SU-DHL-6 (cell line): ENCODE measurements around the gene FAM107B.

Experiments used
- H2AFZ ChIP-seq: fragments of 200-600 bp; sonication (generic); 2 replicates; pipeline ENCODE4 v1.6.1; 2014; ENCODE audit warnings: low read depth, mild to moderate bottlenecking, moderate library complexity, mixed read lengths, antibody characterized with exemption, low read length; ENCODE audit not compliant: severe bottlenecking
- H3F3A ChIP-seq: fragments of 200-600 bp; shearing (Covaris generic); 2 replicates; pipeline ENCODE4 v1.6.0; 2016; ENCODE audit warnings: antibody characterized with exemption, mild to moderate bottlenecking; ENCODE audit not compliant: insufficient read depth
- H3K27ac ChIP-seq: fragments of 200-600 bp; sonication (generic); 2 replicates; pipeline ENCODE4 v1.5.1; 2016; ENCODE audit warnings: low read depth, mild to moderate bottlenecking, low read length, moderate library complexity, mixed read lengths
- H3K27me3 ChIP-seq: fragments of 200-600 bp; sonication (generic), shearing (Covaris generic); 2 replicates; pipeline ENCODE4 v1.6.0; 2014; ENCODE audit warnings: mild to moderate bottlenecking, low read length
- H3K36me3 ChIP-seq: fragments of 200-600 bp; sonication (generic); 2 replicates; pipeline ENCODE4 v1.6.1; 2014; ENCODE audit warnings: mild to moderate bottlenecking, low read length, mixed read lengths
- H3K4me2 ChIP-seq: fragments of 300-600, 200-600 bp; shearing (Covaris generic), sonication (generic); 2 replicates; pipeline ENCODE4 v1.6.0; 2014; ENCODE audit warnings: low read length, low read depth, mild to moderate bottlenecking; ENCODE audit not compliant: poor library complexity, severe bottlenecking
- H3K4me3 ChIP-seq: fragments of 200-600 bp; sonication (generic); 2 replicates; pipeline ENCODE4 v1.5.1; 2014; ENCODE audit warnings: antibody characterized with exemption, low read length, mild to moderate bottlenecking, mixed read lengths; ENCODE audit not compliant: insufficient read depth, poor library complexity, severe bottlenecking
- H3K79me2 ChIP-seq: fragments of 200-600 bp; sonication (generic); 2 replicates; pipeline ENCODE4 v1.6.1; 2014; ENCODE audit warnings: mild to moderate bottlenecking, low read length, moderate library complexity; ENCODE audit not compliant: insufficient read depth
- H3K9ac ChIP-seq: fragments of 200-600 bp; sonication (generic); 2 replicates; pipeline ENCODE4 v1.7.0; 2014; ENCODE audit warnings: mild to moderate bottlenecking, low read length
- H3K9me2 ChIP-seq: fragments of 200-600 bp; sonication (generic); replicated peaks from 2 replicates; pipeline ENCODE4 v1.6.1; 2014; ENCODE audit warnings: low read length; ENCODE audit not compliant: insufficient read depth
- H3K9me3 ChIP-seq: fragments of 200-600 bp; sonication (generic); 2 replicates; pipeline ENCODE4 v1.6.1; 2014; ENCODE audit warnings: low read length, mixed read lengths; ENCODE audit not compliant: insufficient read depth
- H4K20me1 ChIP-seq: fragments of 200-600 bp; sonication (generic); 2 replicates; pipeline ENCODE4 v1.6.1; 2014; ENCODE audit warnings: low read depth, mild to moderate bottlenecking, antibody characterized with exemption, low read length, moderate library complexity, mixed read lengths
- EZH2phosphoT487 ChIP-seq: fragments of 200-600 bp; sonication (generic), shearing (Covaris generic); conservative IDR thresholded peaks from 2 replicates; pipeline ENCODE4 v1.6.1; 2018; ENCODE audit warnings: mild to moderate bottlenecking, antibody characterized with exemption, low read length, moderate library complexity, mixed read lengths
- TF ChIP-seq, protein P1 (sequence below): fragments of 200-600 bp; sonication (generic); IDR thresholded peaks from one replicate; pipeline ENCODE4 v1.5.1; 2017; ENCODE audit warnings: antibody characterized with exemption, mild to moderate bottlenecking, low read length, moderate library complexity; ENCODE audit not compliant: insufficient read depth, poor library complexity, severe bottlenecking

FAM107B gene

DNA sequence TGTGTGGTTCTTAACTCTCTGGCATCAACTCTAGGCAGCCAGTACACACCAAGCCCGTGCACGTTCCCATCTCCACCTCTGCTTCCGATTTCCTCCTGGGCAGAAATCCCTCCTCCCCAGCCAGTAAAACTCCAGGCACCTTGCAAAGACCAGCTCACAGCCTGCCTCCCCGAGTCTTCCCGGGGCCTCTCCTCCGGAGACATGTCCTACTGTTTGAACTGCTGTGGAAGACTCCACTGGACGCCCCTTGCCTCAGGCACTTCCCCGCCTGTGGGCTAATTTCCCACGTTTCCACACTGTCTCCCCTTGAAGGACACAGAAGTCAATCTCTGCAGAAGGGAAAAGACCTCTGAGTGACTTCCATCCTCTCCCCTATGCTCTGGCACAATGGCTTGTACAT lies 233.3 kb downstream of the FAM107B start:
- H3K9me2 ChIP-seq: no peaks in the 10 kb centered on the region
- peaks cover 15% of the 10 kb centered on the region for H3F3A ChIP-seq
- H2AFZ ChIP-seq: no peak overlapping the region
- H3K36me3 ChIP-seq: peaks cover 16% of the 10 kb centered on the region; the same call in 1 of the 2 replicates
- no peaks in the 10 kb centered on the region for H3K9me3 ChIP-seq
- H3K27me3 ChIP-seq: no peaks in the 10 kb centered on the region
- H3K4me2 ChIP-seq: no peak overlapping the region
- no peak overlapping the region for H3K9ac ChIP-seq
- H3K27ac ChIP-seq: no peak overlapping the region
- TF ChIP-seq EZH2phosphoT487: no peak
- TF ChIP-seq, protein P1, sequence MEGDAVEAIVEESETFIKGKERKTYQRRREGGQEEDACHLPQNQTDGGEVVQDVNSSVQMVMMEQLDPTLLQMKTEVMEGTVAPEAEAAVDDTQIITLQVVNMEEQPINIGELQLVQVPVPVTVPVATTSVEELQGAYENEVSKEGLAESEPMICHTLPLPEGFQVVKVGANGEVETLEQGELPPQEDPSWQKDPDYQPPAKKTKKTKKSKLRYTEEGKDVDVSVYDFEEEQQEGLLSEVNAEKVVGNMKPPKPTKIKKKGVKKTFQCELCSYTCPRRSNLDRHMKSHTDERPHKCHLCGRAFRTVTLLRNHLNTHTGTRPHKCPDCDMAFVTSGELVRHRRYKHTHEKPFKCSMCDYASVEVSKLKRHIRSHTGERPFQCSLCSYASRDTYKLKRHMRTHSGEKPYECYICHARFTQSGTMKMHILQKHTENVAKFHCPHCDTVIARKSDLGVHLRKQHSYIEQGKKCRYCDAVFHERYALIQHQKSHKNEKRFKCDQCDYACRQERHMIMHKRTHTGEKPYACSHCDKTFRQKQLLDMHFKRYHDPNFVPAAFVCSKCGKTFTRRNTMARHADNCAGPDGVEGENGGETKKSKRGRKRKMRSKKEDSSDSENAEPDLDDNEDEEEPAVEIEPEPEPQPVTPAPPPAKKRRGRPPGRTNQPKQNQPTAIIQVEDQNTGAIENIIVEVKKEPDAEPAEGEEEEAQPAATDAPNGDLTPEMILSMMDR: no peak
- peaks cover 98% of the 10 kb centered on the region for H3K79me2 ChIP-seq
- H4K20me1 ChIP-seq: peaks cover 15% of the 10 kb centered on the region; the same call in 1 of the 2 replicates
- H3K4me3 ChIP-seq: no peak overlapping the region

DNA sequence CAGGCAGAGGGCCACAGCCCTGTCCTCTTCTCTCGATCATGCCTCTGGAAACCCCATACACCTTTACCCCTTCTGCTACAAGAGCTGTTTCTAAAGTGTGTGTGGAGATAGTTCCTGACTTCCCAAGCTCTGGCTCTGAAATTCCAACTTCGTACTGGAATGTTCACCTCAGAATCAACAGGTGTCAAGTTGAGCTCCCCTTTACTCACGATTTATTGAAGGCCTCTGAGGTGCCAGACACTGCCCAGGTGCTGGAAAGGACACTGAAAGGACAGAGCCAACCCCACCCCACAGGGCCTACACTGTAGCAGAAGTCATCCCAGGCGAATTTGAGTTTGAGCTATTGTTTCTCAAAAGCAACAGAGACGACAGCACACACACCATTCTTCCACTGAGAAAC lies 234.1 kb downstream of the FAM107B start:
- Histone ChIP-seq H3K36me3 (peaks cover 16% of the 10 kb centered on the region; the same call in 1 of the 2 replicates), H3K9me2 (no peaks in the 10 kb centered on the region), H3K79me2 (peaks cover 98% of the 10 kb centered on the region), H3K27ac (no peak overlapping the region), H3K4me3 (no peak overlapping the region), H3K9me3 (no peaks in the 10 kb centered on the region), H3K27me3 (no peaks in the 10 kb centered on the region), H4K20me1 (peaks cover 19% of the 10 kb centered on the region; the same call in 1 of the 2 replicates), H2AFZ (no peak overlapping the region), H3K9ac (no peak overlapping the region), H3K4me2 (no peak overlapping the region), H3F3A (peaks cover 7% of the 10 kb centered on the region)
- TF ChIP-seq, protein P1: no peak
- TF ChIP-seq EZH2phosphoT487: no peak

DNA sequence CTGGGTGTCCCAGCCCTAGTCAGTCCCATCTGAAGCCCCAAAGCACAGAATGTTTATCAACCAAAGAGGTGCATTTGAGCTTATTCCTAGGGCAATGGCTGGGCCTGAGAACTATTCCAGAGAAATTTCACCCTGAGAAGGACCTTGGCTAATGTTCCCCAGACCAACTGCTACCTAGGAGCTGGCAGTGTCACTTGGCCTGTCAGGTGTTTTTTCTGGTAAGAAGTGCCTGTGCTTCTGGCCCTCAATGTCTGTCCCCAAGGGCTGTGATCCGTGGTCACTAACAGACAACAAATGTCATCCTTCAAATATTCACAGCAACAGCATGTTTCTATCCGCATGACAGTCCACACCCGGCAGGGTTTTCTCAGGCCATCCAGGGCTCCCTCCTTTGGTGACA lies 234.6 kb downstream of the FAM107B start:
- H2AFZ ChIP-seq: no peak overlapping the region
- H3K9me2 ChIP-seq: no peaks in the 10 kb centered on the region
- H3K79me2 ChIP-seq: peaks cover 98% of the 10 kb centered on the region
- H3K9me3 ChIP-seq: no peaks in the 10 kb centered on the region
- peaks cover 7% of the 10 kb centered on the region for H3F3A ChIP-seq
- TF ChIP-seq, protein P1: no peak
- no peak for TF ChIP-seq EZH2phosphoT487
- no peaks in the 10 kb centered on the region for H3K27me3 ChIP-seq
- H3K9ac ChIP-seq: no peak overlapping the region
- H4K20me1 ChIP-seq: peaks cover 25% of the 10 kb centered on the region
- H3K4me2 ChIP-seq: no peak overlapping the region
- peaks cover 18% of the 10 kb centered on the region; the same call in 1 of the 2 replicates for H3K36me3 ChIP-seq
- H3K27ac ChIP-seq: no peak overlapping the region
- H3K4me3 ChIP-seq: no peak overlapping the region

DNA sequence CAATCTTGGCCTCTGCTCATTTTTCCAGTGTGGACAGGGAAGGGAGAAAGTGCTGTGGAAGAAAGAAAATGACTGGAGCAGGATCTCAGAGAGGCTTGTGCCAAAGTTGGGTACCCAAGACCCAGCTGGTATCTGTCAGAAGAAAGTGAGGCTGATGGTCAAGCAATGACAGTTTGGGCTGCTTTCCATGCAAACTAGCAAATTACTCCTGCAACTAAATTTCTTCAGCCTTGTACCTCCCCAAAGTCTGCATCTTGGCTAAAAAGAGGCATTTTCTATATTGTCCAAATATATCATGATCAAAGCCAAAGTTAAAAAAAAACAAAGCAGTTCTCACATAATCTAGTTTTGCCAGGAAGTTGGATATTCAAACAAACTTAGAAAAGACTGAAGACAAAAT lies 235.5 kb downstream of the FAM107B start:
- no peak overlapping the region for H3K4me2 ChIP-seq
- no peaks in the 10 kb centered on the region for H3K9me3 ChIP-seq
- peaks cover 7% of the 10 kb centered on the region for H3F3A ChIP-seq
- H3K27ac ChIP-seq: no peak overlapping the region
- no peak overlapping the region for H3K4me3 ChIP-seq
- no peak overlapping the region for H2AFZ ChIP-seq
- H3K36me3 ChIP-seq: peaks cover 24% of the 10 kb centered on the region; the same call in 1 of the 2 replicates
- peaks cover 98% of the 10 kb centered on the region for H3K79me2 ChIP-seq
- H3K27me3 ChIP-seq: no peaks in the 10 kb centered on the region
- H3K9ac ChIP-seq: no peak overlapping the region
- H4K20me1 ChIP-seq: peaks cover 30% of the 10 kb centered on the region
- TF ChIP-seq, protein P1: no peak
- no peak for TF ChIP-seq EZH2phosphoT487
- no peaks in the 10 kb centered on the region for H3K9me2 ChIP-seq
